IMR-90 (cell line): ENCODE data around the gene ULBP2.

Source experiments
- BHLHE40 ChIP-seq: fragments of 150-350 bp; IDR thresholded peaks from 2 replicates; pipeline ENCODE4 v1.6.1; 2016; ENCODE audit warnings: mild to moderate bottlenecking, low read depth, low read length
- FOS ChIP-seq: fragments of 150-350 bp; IDR thresholded peaks from 2 replicates; pipeline ENCODE4 v1.6.1; 2016; ENCODE audit warnings: low read depth, low read length
- POLR2A ChIP-seq: IDR thresholded peaks from 2 replicates; pipeline ENCODE4 v1.6.1; 2012; ENCODE audit warnings: mild to moderate bottlenecking, low read depth, low read length
- RAD21 ChIP-seq: IDR thresholded peaks from 2 replicates; pipeline ENCODE4 v1.6.1; 2012; ENCODE audit warnings: low read length, improper control_type of control experiment
- TF ChIP-seq, protein P1 (sequence below): conservative IDR thresholded peaks from 2 replicates; pipeline ENCODE4 v1.5.1; 2012; ENCODE audit warnings: mild to moderate bottlenecking, low read depth, low read length, improper control_type of control experiment

DNA sequence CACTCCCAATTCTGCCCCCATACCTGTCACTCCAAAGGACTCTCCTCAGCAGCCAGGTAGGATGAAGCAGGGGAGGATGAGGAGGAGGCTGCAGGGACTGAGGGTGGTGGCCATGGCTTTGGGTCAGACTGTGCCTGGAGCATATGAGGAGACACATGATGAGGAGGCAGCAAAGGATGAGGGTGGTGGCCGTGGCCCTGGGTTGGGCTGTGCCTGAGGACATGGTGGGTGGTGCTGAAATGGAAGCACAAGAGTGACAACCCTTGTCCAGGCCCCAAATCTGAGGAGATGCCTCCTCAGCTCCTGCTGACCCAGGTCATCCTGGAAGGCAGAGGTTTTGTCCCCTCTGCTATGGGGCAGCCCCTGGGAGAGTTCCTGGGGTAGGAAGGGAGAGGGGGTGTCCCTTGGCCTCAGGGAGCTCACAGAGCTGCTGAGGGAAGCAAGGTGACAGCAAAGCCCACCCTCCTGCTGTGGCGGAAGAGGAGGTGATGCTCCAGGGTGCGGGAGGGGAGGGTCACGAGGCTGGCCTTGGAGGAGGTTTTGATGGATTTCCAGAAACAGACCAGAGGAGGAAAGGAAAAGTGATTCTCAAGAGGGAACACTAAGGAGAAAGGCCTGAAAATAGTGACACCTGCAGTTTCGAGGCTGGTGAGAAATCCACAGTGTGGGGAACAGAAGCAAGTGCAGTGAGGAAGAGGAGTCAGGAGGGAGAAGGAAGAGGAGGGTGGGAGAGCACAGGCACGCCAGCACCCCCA is 23.5 kb upstream of the ULBP2 start:
- no peak for TF ChIP-seq BHLHE40
- TF ChIP-seq, protein P1, sequence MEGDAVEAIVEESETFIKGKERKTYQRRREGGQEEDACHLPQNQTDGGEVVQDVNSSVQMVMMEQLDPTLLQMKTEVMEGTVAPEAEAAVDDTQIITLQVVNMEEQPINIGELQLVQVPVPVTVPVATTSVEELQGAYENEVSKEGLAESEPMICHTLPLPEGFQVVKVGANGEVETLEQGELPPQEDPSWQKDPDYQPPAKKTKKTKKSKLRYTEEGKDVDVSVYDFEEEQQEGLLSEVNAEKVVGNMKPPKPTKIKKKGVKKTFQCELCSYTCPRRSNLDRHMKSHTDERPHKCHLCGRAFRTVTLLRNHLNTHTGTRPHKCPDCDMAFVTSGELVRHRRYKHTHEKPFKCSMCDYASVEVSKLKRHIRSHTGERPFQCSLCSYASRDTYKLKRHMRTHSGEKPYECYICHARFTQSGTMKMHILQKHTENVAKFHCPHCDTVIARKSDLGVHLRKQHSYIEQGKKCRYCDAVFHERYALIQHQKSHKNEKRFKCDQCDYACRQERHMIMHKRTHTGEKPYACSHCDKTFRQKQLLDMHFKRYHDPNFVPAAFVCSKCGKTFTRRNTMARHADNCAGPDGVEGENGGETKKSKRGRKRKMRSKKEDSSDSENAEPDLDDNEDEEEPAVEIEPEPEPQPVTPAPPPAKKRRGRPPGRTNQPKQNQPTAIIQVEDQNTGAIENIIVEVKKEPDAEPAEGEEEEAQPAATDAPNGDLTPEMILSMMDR = no peak
- TF ChIP-seq FOS = no peak
- TF ChIP-seq POLR2A = no peak
- no peak for TF ChIP-seq RAD21
